Activated CD4-positive, alpha-beta T cell treated with anti-CD3 and anti-CD28 coated beads, Interleukin-2, amount 50 U/mL, for 16 hours (primary cell): ENCODE results near the gene CDH3.
A peak's percentile ranks its signal among the peaks of the same experiment; 100 is the strongest.
"Not testable (repeated sequence)": the region's sequence is repeated elsewhere in the genome, so short reads cannot be mapped to it uniquely, and the experiment has no call there.

Source experiments
- DNase-seq: peaks from one replicate; pipeline ENCODE4 v3.0.0-alpha.2; 2020

CDH3 gene

GRCh38 chr16:68707340-68708152 is 62.4 kb downstream of the CDH3 start:
- no peak for DNase-seq

- no peak for DNase-seq
Measured at GRCh38 chr16:68710211-68710610, 65.1 kb downstream of the CDH3 start.

GRCh38 chr16:68711421-68712139 is 66.5 kb downstream of the CDH3 start:
- DNase-seq, result no peak

GRCh38 chr16:68713361-68713760 is 68.3 kb downstream of the CDH3 start:
- DNase-seq, result no peak

- DNase-seq, result no peak
Measured at GRCh38 chr16:68715471-68715870, 70.4 kb downstream of the CDH3 start.

GRCh38 chr16:68716516-68716915 is 71.4 kb downstream of the CDH3 start:
- not testable (repeated sequence) for DNase-seq

- no peak for DNase-seq
Measured at GRCh38 chr16:68717684-68718083, 72.6 kb downstream of the CDH3 start.

- DNase-seq, result no peak
Measured at GRCh38 chr16:68718590-68718989, 73.5 kb downstream of the CDH3 start.

- peak; percentile 44 for DNase-seq
Measured at GRCh38 chr16:68719993-68720489, 74.9 kb downstream of the CDH3 start.

- DNase-seq, result no peak
Measured at GRCh38 chr16:68722119-68723024, 77.3 kb downstream of the CDH3 start.

GRCh38 chr16:68724797-68725196 is 79.7 kb downstream of the CDH3 start:
- DNase-seq, result no peak

- DNase-seq, result no peak
Measured at GRCh38 chr16:68728523-68728922, 83.4 kb downstream of the CDH3 start.

GRCh38 chr16:68731637-68732036 is 86.5 kb downstream of the CDH3 start:
- DNase-seq, result no peak

GRCh38 chr16:68732042-68732680 is 87.1 kb downstream of the CDH3 start:
- no peak for DNase-seq

GRCh38 chr16:68732741-68733399 is 87.8 kb downstream of the CDH3 start:
- DNase-seq, result no peak

- DNase-seq, result no peak
Measured at GRCh38 chr16:68733570-68733969, 88.5 kb downstream of the CDH3 start.

- DNase-seq, result no peak
Measured at GRCh38 chr16:68734782-68735181, 89.7 kb downstream of the CDH3 start.

GRCh38 chr16:68736561-68736960 is 91.5 kb downstream of the CDH3 start:
- DNase-seq, result no peak

GRCh38 chr16:68737046-68737729 is 92.1 kb downstream of the CDH3 start, which contains the start of gene CDH1:
Gene CDH1 (plus strand): TSS chr16:68737292. CDS start chr16:68737416, 124 bp downstream.
- DNase-seq, result no peak

GRCh38 chr16:68737730-68738629 is 92.9 kb downstream of the CDH3 start:
- DNase-seq, result no peak
